Muscle of back (tissue), 11 donors: ENCODE results near the gene ACADS. TPM values are rescaled to one million over a fixed set of nuclear protein-coding genes. Genes with fewer than 3 reads are reported as not detected.

Experiments used
- DNase-seq, 3 donors: peaks; one replicate each; pipeline versions ENCODE4 v3.0.0 to v3.0.0-alpha.2; 2013
- polyA plus RNA-seq, 10 donors: library from polyadenylated mRNA; unstranded; fragments of 120-200 nt; gene quantifications; one replicate each; pipeline ENCODE4 v1.2.1, GENCODE V29; 2013; ENCODE audit not compliant: insufficient read length in 10 of 10

The ACADS gene
- polyA plus RNA-seq, 10 donors = 13.9 to 19.1 (median 17.0) TPM

- DNase-seq = no peak
Observed at GRCh38 chr12:120750806-120751205, 25.2 kb downstream of the ACADS start.

- no peak for DNase-seq
Observed at GRCh38 chr12:120751389-120751788, 25.8 kb downstream of the ACADS start.

- DNase-seq = no peak
Observed at GRCh38 chr12:120754792-120755191, 29.2 kb downstream of the ACADS start.

- DNase-seq = no peak
Observed at GRCh38 chr12:120755269-120755668, 29.6 kb downstream of the ACADS start.

- no peak for DNase-seq
Observed at GRCh38 chr12:120757226-120757742, 31.7 kb downstream of the ACADS start.

GRCh38 chr12:120757949-120758348 is 32.3 kb downstream of the ACADS start:
- DNase-seq = no peak

GRCh38 chr12:120758798-120759590 is 33.4 kb downstream of the ACADS start:
- no peak for DNase-seq

GRCh38 chr12:120759591-120760348 is 34.1 kb downstream of the ACADS start:
- DNase-seq = no peak

GRCh38 chr12:120760349-120761254 is 35.0 kb downstream of the ACADS start:
- no peak for DNase-seq

GRCh38 chr12:120761519-120761934 is 35.9 kb downstream of the ACADS start:
- peak; percentile 88 to 94 (median 93) for DNase-seq

- DNase-seq = peak in 2 of 3 donors; percentile 41 to 70
Observed at GRCh38 chr12:120762086-120762485, 36.5 kb downstream of the ACADS start.

GRCh38 chr12:120763250-120763649 is 37.6 kb downstream of the ACADS start:
- DNase-seq = no peak

GRCh38 chr12:120764816-120765215 is 39.2 kb downstream of the ACADS start:
- no peak for DNase-seq

- DNase-seq = no peak
Observed at GRCh38 chr12:120766566-120766965, 40.9 kb downstream of the ACADS start.

GRCh38 chr12:120767071-120768024 is 41.7 kb downstream of the ACADS start:
- no peak for DNase-seq

GRCh38 chr12:120771097-120771496 is 45.5 kb downstream of the ACADS start:
- no peak for DNase-seq

GRCh38 chr12:120774169-120774916 is 48.7 kb downstream of the ACADS start:
- no peak for DNase-seq

- no peak for DNase-seq
Observed at GRCh38 chr12:120775862-120776552, 50.4 kb downstream of the ACADS start.

GRCh38 chr12:120783197-120783596 is 57.6 kb downstream of the ACADS start:
- no peak for DNase-seq
